Mesendoderm (in vitro differentiated cells): Measurements from ENCODE around the gene SCUBE1. TPM values are rescaled to one million over a fixed set of nuclear protein-coding genes. Genes with fewer than 3 reads are reported as not detected.
A peak's percentile ranks its signal among the peaks of the same experiment; 100 is the strongest.

ENCODE experiments used
- DNase-seq: peaks from one replicate; pipeline ENCODE4 v3.0.0; 2013
- H2AK5ac ChIP-seq: 2 replicates; pipeline ENCODE4 v1.6.1; 2013; ENCODE audit warnings: low read length, inconsistent platforms
- H2BK120ac ChIP-seq: 2 replicates; pipeline ENCODE4 v1.6.1; 2013; ENCODE audit warnings: low read depth, mild to moderate bottlenecking, low read length, moderate library complexity, mixed read lengths
- H2BK15ac ChIP-seq: replicated peaks from 2 replicates; pipeline ENCODE4 v1.6.1; 2013; ENCODE audit warnings: low read depth, mild to moderate bottlenecking, moderate library complexity
- H2BK5ac ChIP-seq: 2 replicates; pipeline ENCODE4 v1.6.1; 2013; ENCODE audit warnings: low read length, inconsistent platforms
- H3K18ac ChIP-seq: 2 replicates; pipeline ENCODE4 v1.6.1; 2013; ENCODE audit warnings: mild to moderate bottlenecking, low read length, mixed read lengths
- H3K23ac ChIP-seq: one replicate; pipeline ENCODE4 v1.6.1; 2013; ENCODE audit warnings: low read length
- H3K27ac ChIP-seq: 2 replicates; pipeline ENCODE4 v1.5.1; 2013; ENCODE audit warnings: low read depth, mild to moderate bottlenecking, inconsistent platforms, low read length, moderate library complexity
- H3K27me3 ChIP-seq: 2 replicates; pipeline ENCODE4 v1.6.1; 2013; ENCODE audit warnings: low read length, control low read depth, mild to moderate bottlenecking, inconsistent platforms; ENCODE audit not compliant: insufficient read depth, poor library complexity
- H3K36me3 ChIP-seq: 2 replicates; pipeline ENCODE4 v1.6.1; 2013; ENCODE audit warnings: low read length, inconsistent platforms; ENCODE audit not compliant: control insufficient read depth, insufficient read depth
- H3K4ac ChIP-seq: one replicate; pipeline ENCODE4 v1.6.1; 2013; ENCODE audit warnings: low read depth, mild to moderate bottlenecking, low read length, moderate library complexity
- H3K4me1 ChIP-seq: 2 replicates; pipeline ENCODE4 v1.6.1; 2013; ENCODE audit warnings: low read depth, low read length, inconsistent platforms; ENCODE audit not compliant: control insufficient read depth
- H3K4me2 ChIP-seq: 2 replicates; pipeline ENCODE4 v1.6.1; 2013; ENCODE audit warnings: low read length
- H3K4me3 ChIP-seq: 2 replicates; pipeline ENCODE4 v1.5.1; 2013; ENCODE audit warnings: mild to moderate bottlenecking, low read length
- H3K56ac ChIP-seq: one replicate; pipeline ENCODE4 v1.6.1; 2013; ENCODE audit warnings: low read length
- H3K79me1 ChIP-seq: 2 replicates; pipeline ENCODE4 v1.6.1; 2013; ENCODE audit warnings: low read length, inconsistent platforms
- H3K79me2 ChIP-seq: 2 replicates; pipeline ENCODE4 v1.6.1; 2013; ENCODE audit warnings: mild to moderate bottlenecking, low read length; ENCODE audit not compliant: control insufficient read depth, insufficient read depth
- H3K9ac ChIP-seq: 2 replicates; pipeline ENCODE4 v1.6.1; 2013; ENCODE audit warnings: low read length, inconsistent platforms
- H4K5ac ChIP-seq: one replicate; pipeline ENCODE4 v1.6.1; 2013; ENCODE audit warnings: low read length
- H4K8ac ChIP-seq: one replicate; pipeline ENCODE4 v1.6.1; 2013; ENCODE audit warnings: low read depth, mild to moderate bottlenecking, control low read depth, low read length, moderate library complexity
- WGBS: extraction: QIAGEN DNeasy Blood & Tissue Kit; methylation state at CpG from one replicate; pipeline ENCODE4 v1.1.7; 2013; ENCODE audit warnings: low lambda C conversion rate, missing lambda C conversion rate; ENCODE audit not compliant: insufficient coverage; ENCODE audit errors: extremely low coverage; 5-methylcytosine and 5-hydroxymethylcytosine counted together
- polyA plus RNA-seq, 2 experiments: library from polyadenylated mRNA; stranded (reverse); fragments of 200-250 nt; gene quantifications; one replicate each; pipeline ENCODE4 v1.2.3, GENCODE V29; 2013

The SCUBE1 gene
- 0.70 TPM for polyA plus RNA-seq (2013, experiment 1 of 2)
- 0.66 TPM for polyA plus RNA-seq (2013, experiment 2 of 2)

GRCh38 chr22:43343262-43343669 is at the start of gene SCUBE1:
SCUBE1 (minus strand) TSS chr22:43343372; CDS start chr22:43343261, 111 bp downstream.
- H2BK120ac ChIP-seq = no peak within 1 kb of the TSS
- H2BK15ac ChIP-seq = no peak within 1 kb of the TSS
- peaks cover 8% of the 10 kb centered on the region for H3K27me3 ChIP-seq
- peak; percentile 66 for DNase-seq
- H3K9ac ChIP-seq = no peak within 1 kb of the TSS
- no peaks in the 10 kb centered on the region for H3K4me1 ChIP-seq
- no peaks in the 10 kb centered on the region for H3K79me2 ChIP-seq
- no peak within 1 kb of the TSS for H2AK5ac ChIP-seq
- no peaks in the 10 kb centered on the region for H3K79me1 ChIP-seq
- H3K4ac ChIP-seq = no peak within 1 kb of the TSS
- no peaks in the 10 kb centered on the region for H3K36me3 ChIP-seq
- WGBS = no CpG with 5 or more reads among the region's 56 CpGs
- H2BK5ac ChIP-seq = no peak within 1 kb of the TSS
- no peak within 1 kb of the TSS for H3K4me2 ChIP-seq
- H3K23ac ChIP-seq = no peak within 1 kb of the TSS
- no peak within 1 kb of the TSS for H4K5ac ChIP-seq
- no peak within 1 kb of the TSS for H3K27ac ChIP-seq
- no peak within 1 kb of the TSS for H3K4me3 ChIP-seq
- no peak within 1 kb of the TSS for H3K18ac ChIP-seq
- no peak within 1 kb of the TSS for H3K56ac ChIP-seq
- H4K8ac ChIP-seq = no peak within 1 kb of the TSS

- H2AK5ac ChIP-seq = no peak overlapping the region
- H3K23ac ChIP-seq = no peak overlapping the region
- no peak overlapping the region for H2BK5ac ChIP-seq
- H4K8ac ChIP-seq = no peak overlapping the region
- no peak overlapping the region for H3K27ac ChIP-seq
- no peak for DNase-seq
- no peak overlapping the region for H2BK15ac ChIP-seq
- H3K4me2 ChIP-seq = no peak overlapping the region
- H3K9ac ChIP-seq = no peak overlapping the region
- no CpG with 5 or more reads among the region's 9 CpGs for WGBS
- no peak overlapping the region for H3K4me3 ChIP-seq
- no peaks in the 10 kb centered on the region for H3K36me3 ChIP-seq
- H3K4ac ChIP-seq = no peak overlapping the region
- H3K4me1 ChIP-seq = no peaks in the 10 kb centered on the region
- no peak overlapping the region for H3K18ac ChIP-seq
- H3K79me2 ChIP-seq = no peaks in the 10 kb centered on the region
- no peaks in the 10 kb centered on the region for H3K79me1 ChIP-seq
- no peak overlapping the region for H3K56ac ChIP-seq
- H4K5ac ChIP-seq = no peak overlapping the region
- H3K27me3 ChIP-seq = no peaks in the 10 kb centered on the region
- H2BK120ac ChIP-seq = no peak overlapping the region
Measured at GRCh38 chr22:43392385-43392989, 49.3 kb upstream of the SCUBE1 start.

- Histone ChIP-seq H2BK5ac (no peak overlapping the region), H3K9ac (no peak overlapping the region), H2AK5ac (no peak overlapping the region), H2BK120ac (no peak overlapping the region), H3K4me3 (no peak overlapping the region), H3K79me1 (no peaks in the 10 kb centered on the region), H4K5ac (no peak overlapping the region), H3K18ac (no peak overlapping the region), H3K79me2 (no peaks in the 10 kb centered on the region), H3K27me3 (no peaks in the 10 kb centered on the region), H3K23ac (no peak overlapping the region), H3K4ac (no peak overlapping the region), H4K8ac (no peak overlapping the region), H3K56ac (no peak overlapping the region), H3K4me1 (no peaks in the 10 kb centered on the region), H3K27ac (no peak overlapping the region), H3K4me2 (no peak overlapping the region), H2BK15ac (no peak overlapping the region), H3K36me3 (no peaks in the 10 kb centered on the region)
- WGBS = no CpG with 5 or more reads among the region's 3 CpGs
- no peak for DNase-seq
Measured at GRCh38 chr22:43391306-43391705, 48.1 kb upstream of the SCUBE1 start.

- Histone ChIP-seq H3K23ac (no peak overlapping the region), H3K27me3 (no peaks in the 10 kb centered on the region), H2BK15ac (no peak overlapping the region), H2BK120ac (no peak overlapping the region), H3K79me1 (no peaks in the 10 kb centered on the region), H4K5ac (no peak overlapping the region), H4K8ac (no peak overlapping the region), H3K9ac (no peak overlapping the region), H3K4me1 (no peaks in the 10 kb centered on the region), H3K36me3 (no peaks in the 10 kb centered on the region), H3K56ac (no peak overlapping the region), H3K27ac (no peak overlapping the region), H3K4me2 (no peak overlapping the region), H3K4ac (no peak overlapping the region), H3K18ac (no peak overlapping the region), H3K79me2 (no peaks in the 10 kb centered on the region), H2AK5ac (no peak overlapping the region), H2BK5ac (no peak overlapping the region), H3K4me3 (no peak overlapping the region)
- DNase-seq = no peak
- no CpG with 5 or more reads among the region's 4 CpGs for WGBS
Measured at GRCh38 chr22:43390872-43391271, 47.7 kb upstream of the SCUBE1 start.

- no peak overlapping the region for H2AK5ac ChIP-seq
- H3K9ac ChIP-seq = no peak overlapping the region
- no peak overlapping the region for H2BK15ac ChIP-seq
- H3K79me1 ChIP-seq = no peaks in the 10 kb centered on the region
- no peak overlapping the region for H3K4me2 ChIP-seq
- no peaks in the 10 kb centered on the region for H3K79me2 ChIP-seq
- DNase-seq = no peak
- no peaks in the 10 kb centered on the region for H3K4me1 ChIP-seq
- H2BK5ac ChIP-seq = no peak overlapping the region
- H3K27ac ChIP-seq = no peak overlapping the region
- no peak overlapping the region for H3K4me3 ChIP-seq
- no peak overlapping the region for H3K56ac ChIP-seq
- H3K4ac ChIP-seq = no peak overlapping the region
- WGBS = no CpG with 5 or more reads among the region's 3 CpGs
- H4K8ac ChIP-seq = no peak overlapping the region
- H3K18ac ChIP-seq = no peak overlapping the region
- H3K36me3 ChIP-seq = no peaks in the 10 kb centered on the region
- no peak overlapping the region for H2BK120ac ChIP-seq
- H3K23ac ChIP-seq = no peak overlapping the region
- H3K27me3 ChIP-seq = no peaks in the 10 kb centered on the region
- no peak overlapping the region for H4K5ac ChIP-seq
Measured at GRCh38 chr22:43390166-43390565, 47.0 kb upstream of the SCUBE1 start.

DNA sequence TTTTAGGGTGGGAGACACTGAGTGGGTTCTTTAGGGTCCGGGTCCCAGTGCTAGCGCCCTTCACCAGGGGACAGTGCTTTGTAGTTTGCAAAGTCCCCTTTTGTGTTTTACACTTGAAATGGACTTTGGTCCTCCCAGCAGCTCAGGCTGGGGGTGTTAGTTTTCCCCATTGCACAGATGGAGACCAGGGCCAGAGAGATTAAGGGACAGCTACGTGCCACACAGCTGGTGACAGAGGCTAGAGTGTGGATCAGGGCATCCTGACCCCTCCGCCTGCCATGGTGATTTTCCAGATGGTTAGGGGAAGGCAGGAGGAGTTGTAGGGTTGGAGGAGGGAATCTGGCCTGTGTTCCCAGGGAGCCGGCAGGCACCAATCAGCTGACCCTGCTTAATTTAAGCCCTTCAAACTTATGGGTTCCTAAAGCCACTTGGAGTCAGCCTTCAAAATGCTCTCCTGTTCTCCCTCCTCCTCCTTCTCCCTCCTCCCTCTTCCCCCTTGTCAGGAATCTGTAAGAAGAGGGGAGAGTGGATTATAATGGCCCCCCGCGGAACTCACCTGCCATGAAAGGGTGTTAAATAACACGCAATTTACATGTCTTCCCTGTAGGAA is 46.2 kb upstream of the SCUBE1 start:
- no peaks in the 10 kb centered on the region for H3K27me3 ChIP-seq
- no peak overlapping the region for H3K56ac ChIP-seq
- H3K27ac ChIP-seq = no peak overlapping the region
- no peak overlapping the region for H3K4me2 ChIP-seq
- H3K4me3 ChIP-seq = no peak overlapping the region
- no CpG with 5 or more reads among the region's 8 CpGs for WGBS
- no peak overlapping the region for H3K9ac ChIP-seq
- no peaks in the 10 kb centered on the region for H3K79me1 ChIP-seq
- H3K23ac ChIP-seq = no peak overlapping the region
- no peaks in the 10 kb centered on the region for H3K4me1 ChIP-seq
- no peak overlapping the region for H2BK120ac ChIP-seq
- H2AK5ac ChIP-seq = no peak overlapping the region
- H4K8ac ChIP-seq = no peak overlapping the region
- H3K36me3 ChIP-seq = no peaks in the 10 kb centered on the region
- H3K79me2 ChIP-seq = no peaks in the 10 kb centered on the region
- H4K5ac ChIP-seq = no peak overlapping the region
- no peak overlapping the region for H3K4ac ChIP-seq
- H2BK5ac ChIP-seq = no peak overlapping the region
- H3K18ac ChIP-seq = no peak overlapping the region
- H2BK15ac ChIP-seq = no peak overlapping the region
- DNase-seq = no peak
